GM18909 (cell line): ENCODE results near the gene PDZD2.
"Not testable (repeated sequence)": the region's sequence is repeated elsewhere in the genome, so short reads cannot be mapped to it uniquely, and the experiment has no call there.

Source experiments
- ATAC-seq: cut with Tn5 transposase; IDR thresholded peaks from one replicate; pipeline ENCODE4 v1.9.1; 2021; ENCODE audit warnings: mild to moderate bottlenecking; ENCODE audit not compliant: unreplicated experiment, poor library complexity

Gene PDZD2

GRCh38 chr5:31638748-31639418 is at the start of gene PDZD2:
Gene PDZD2 (plus strand): TSS chr5:31639131.
- ATAC-seq = peak; percentile 81

GRCh38 chr5:31593665-31594064 is 45.3 kb upstream of the PDZD2 start:
- ATAC-seq = no peak

- ATAC-seq = no peak
Observed at GRCh38 chr5:31596354-31596753, 42.6 kb upstream of the PDZD2 start.

- ATAC-seq = no peak
Observed at GRCh38 chr5:31598640-31599611, 40.0 kb upstream of the PDZD2 start.

GRCh38 chr5:31602305-31602704 is 36.6 kb upstream of the PDZD2 start:
- not testable (repeated sequence) for ATAC-seq

DNA sequence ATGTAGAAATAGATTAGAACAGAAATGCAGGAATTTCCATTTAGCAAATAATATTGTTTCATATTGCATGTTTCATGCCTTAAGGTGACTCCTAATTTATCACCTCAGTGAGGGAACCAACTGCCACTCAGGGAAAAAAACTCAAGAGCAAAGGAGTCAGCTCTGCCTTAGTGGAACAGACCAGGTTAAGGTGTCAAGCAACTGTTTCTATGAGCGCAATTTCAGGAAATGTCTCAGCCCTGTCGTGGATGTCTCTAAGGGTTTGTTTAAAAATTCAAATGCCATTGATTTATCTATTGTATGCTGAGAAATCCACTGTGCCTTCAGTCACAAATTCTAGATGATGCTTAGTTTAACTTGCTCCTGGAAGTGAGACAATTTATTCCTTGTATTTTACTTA is 34.7 kb upstream of the PDZD2 start:
- ATAC-seq = no peak

DNA sequence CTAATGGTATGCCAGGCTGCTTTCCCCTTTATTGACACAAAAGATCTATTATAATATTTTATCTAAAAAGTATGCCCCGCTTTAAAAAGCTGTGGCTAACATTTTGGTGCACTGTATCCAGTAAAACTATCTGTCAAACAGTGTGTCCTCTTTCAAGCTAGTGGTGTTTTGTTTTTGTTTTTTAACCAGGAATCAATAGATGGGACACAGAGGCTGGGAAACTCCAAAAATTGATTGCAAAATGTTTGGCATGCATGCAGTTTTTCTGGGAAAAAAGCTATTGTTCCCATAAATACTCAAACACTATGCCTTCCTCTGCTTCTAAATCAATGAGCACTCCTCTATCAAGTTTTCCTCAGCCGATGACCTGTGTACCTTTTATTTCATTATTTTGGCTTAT is 34.3 kb upstream of the PDZD2 start:
- ATAC-seq = no peak

- ATAC-seq = no peak
Observed at GRCh38 chr5:31605920-31606319, 33.0 kb upstream of the PDZD2 start.

DNA sequence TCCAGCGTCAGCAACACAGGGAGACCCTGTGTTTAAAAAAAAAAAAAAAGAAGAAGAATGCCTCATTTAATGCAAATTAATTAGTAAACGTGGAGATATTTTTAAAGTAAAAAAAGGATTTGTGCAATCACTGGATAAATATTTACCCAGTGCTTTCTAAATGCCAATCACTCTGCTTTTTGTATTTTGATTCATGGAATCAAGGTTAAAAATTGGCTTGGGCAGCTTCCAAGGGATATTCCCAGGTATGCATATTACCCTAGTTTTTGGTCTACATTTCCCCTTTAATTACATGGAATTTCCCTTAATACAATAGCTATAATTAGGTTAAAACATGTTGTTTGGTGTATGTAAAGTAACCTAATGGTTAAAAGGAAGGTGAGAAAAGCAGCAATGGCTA is 31.4 kb upstream of the PDZD2 start:
- ATAC-seq = no peak

- no peak for ATAC-seq
Observed at GRCh38 chr5:31611002-31611401, 27.9 kb upstream of the PDZD2 start.

DNA sequence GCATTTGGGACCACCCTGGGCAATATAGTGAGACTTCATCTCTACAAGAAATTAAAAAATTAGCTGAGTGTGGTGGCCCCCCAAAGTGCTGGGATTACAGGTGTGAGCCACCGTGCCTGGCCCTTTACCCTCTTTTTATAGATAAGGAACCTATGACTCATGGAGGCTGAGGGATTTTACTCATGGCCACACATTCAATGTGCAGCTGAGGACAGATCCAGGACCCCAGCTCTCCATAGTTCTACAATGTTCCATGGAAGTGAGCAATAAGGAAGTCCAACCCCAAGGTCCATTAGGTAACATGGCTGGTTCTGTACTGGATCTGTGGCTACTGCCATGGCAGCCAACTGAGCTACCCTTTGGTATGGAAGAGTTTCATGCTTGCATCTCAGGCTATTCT is 25.3 kb upstream of the PDZD2 start:
- no peak for ATAC-seq

- no peak for ATAC-seq
Observed at GRCh38 chr5:31614151-31615020, 24.5 kb upstream of the PDZD2 start.

GRCh38 chr5:31617867-31618266 is 21.1 kb upstream of the PDZD2 start:
- no peak for ATAC-seq

DNA sequence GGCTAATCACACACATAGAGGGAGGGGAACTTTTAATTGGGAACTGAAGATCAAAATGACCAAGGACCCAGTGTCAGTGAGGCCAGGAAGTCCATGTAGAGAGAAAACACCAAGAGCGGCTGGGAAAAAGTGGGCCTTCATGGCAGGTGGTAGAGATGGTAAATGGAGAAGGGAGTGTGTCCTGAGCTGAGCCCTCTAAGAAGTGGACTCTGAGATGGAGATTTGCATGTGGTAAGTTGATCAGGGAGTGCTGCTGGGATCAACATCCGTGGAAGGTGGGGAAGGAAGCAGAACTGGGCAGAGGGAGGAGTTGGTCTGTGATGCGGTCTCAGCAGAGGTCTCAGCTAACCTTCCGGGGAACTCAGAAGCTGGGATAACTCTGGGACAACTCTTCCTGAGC is 18.9 kb upstream of the PDZD2 start:
- no peak for ATAC-seq

DNA sequence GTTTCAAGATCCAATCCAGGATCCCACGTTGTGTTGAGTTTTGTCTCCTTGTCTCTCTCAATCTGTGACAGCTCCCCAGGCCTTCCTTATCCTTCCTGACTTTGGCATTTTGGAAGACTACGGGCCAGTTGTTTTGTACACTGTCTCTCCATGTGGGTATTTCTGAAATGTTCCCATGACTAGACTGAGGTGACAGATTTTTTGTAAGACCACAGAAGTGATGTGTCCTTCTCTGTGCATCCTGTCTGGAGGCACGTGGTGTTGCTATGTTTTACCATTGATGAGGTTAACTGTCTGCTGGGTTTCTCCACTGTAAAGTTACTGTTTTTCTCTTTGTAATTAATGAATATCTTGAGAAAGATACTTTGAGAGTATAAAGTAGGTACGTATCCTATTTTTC is 15.7 kb upstream of the PDZD2 start:
- no peak for ATAC-seq

DNA sequence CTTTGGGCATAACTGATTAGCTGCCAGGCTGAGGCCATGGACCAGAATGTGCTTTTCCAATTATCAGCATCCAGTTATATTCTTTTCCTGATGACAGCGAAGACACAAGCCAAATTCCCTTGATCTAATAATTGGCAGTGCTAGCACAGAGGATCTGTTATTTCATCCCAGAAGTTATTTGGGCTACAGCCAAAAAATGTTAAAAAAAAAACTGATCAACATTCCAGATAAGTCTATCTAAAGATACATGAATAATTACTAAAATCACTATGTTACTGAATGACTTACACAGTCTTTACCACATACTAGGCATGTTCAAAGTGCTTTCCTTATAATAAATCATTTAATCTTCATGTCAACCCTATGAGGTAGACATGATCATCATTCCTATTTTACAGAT is 13.5 kb upstream of the PDZD2 start:
- ATAC-seq = no peak

GRCh38 chr5:31626156-31626555 is 12.8 kb upstream of the PDZD2 start:
- ATAC-seq = no peak

- ATAC-seq = no peak
Observed at GRCh38 chr5:31626604-31627234, 12.2 kb upstream of the PDZD2 start.

DNA sequence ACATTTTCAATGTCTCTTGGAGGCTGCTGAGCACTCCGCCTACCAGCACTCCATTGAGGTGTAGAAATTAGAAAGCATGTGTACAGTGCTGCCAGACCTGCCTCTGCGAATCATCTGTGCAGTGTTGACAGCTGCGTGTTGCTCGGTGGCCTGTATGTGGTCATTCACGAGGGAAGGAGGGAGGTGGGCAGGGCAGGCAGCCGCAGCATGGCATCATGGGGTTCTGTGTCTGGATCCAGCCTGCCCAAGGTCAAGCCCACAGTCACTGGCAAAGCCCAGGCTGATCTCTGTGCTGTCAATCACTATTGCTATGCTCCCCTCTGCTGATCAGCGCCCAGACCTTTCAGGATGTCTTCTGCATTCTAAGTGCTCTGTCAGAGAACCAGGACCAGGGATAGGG is 8.0 kb upstream of the PDZD2 start:
- no peak for ATAC-seq

- ATAC-seq = no peak
Observed at GRCh38 chr5:31632460-31632859, 6.5 kb upstream of the PDZD2 start.
